NCI-H2107 treated with DMSO at 0.1 percent for 48 hours (cell line): ENCODE results near the gene B3GNT3.
"Not testable (repeated sequence)": the region's sequence is repeated elsewhere in the genome, so short reads cannot be mapped to it uniquely, and the experiment has no call there.

Experiments used
- DNase-seq: peaks from one replicate; lab custom pipeline; 2025; ENCODE audit not compliant: unreplicated experiment; lab: John Stamatoyannopoulos, UW

The B3GNT3 gene

GRCh38 chr19:17796838-17797423 is 2.0 kb downstream of the B3GNT3 start:
- no peak for DNase-seq

- no peak for DNase-seq
Measured at GRCh38 chr19:17797424-17798201, 2.7 kb downstream of the B3GNT3 start.

GRCh38 chr19:17798599-17798998 is 3.7 kb downstream of the B3GNT3 start:
- DNase-seq: not testable (repeated sequence)

- no peak for DNase-seq
Measured at GRCh38 chr19:17802137-17802858, 7.4 kb downstream of the B3GNT3 start.

GRCh38 chr19:17803264-17803896 is 8.4 kb downstream of the B3GNT3 start:
- DNase-seq: no peak

- no peak for DNase-seq
Measured at GRCh38 chr19:17805427-17805826, 10.5 kb downstream of the B3GNT3 start.

- no peak for DNase-seq
Measured at GRCh38 chr19:17806945-17807344, 12.0 kb downstream of the B3GNT3 start.

GRCh38 chr19:17807731-17808316 is 12.9 kb downstream of the B3GNT3 start:
- DNase-seq: no peak

GRCh38 chr19:17811103-17811502 is 16.2 kb downstream of the B3GNT3 start:
- DNase-seq: no peak

GRCh38 chr19:17811681-17812080 is 16.7 kb downstream of the B3GNT3 start:
- no peak for DNase-seq

GRCh38 chr19:17812099-17812498 is 17.2 kb downstream of the B3GNT3 start:
- DNase-seq: no peak

GRCh38 chr19:17817668-17818363 is 22.9 kb downstream of the B3GNT3 start:
- DNase-seq: no peak

GRCh38 chr19:17821190-17821589 is 26.3 kb downstream of the B3GNT3 start, which contains the start of gene INSL3:
INSL3 (minus strand) TSS chr19:17821519; CDS start chr19:17821506, 13 bp downstream.
- no peak for DNase-seq

GRCh38 chr19:17824339-17824738 is 29.4 kb downstream of the B3GNT3 start:
- DNase-seq: no peak

GRCh38 chr19:17826508-17827056 is 31.6 kb downstream of the B3GNT3 start:
- no peak for DNase-seq

- no peak for DNase-seq
Measured at GRCh38 chr19:17829855-17830566, 35.1 kb downstream of the B3GNT3 start.

- no peak for DNase-seq
Measured at GRCh38 chr19:17830567-17831418, 35.9 kb downstream of the B3GNT3 start.

GRCh38 chr19:17831419-17831888 is 36.5 kb downstream of the B3GNT3 start:
- DNase-seq: no peak
